ENCODE measurements around the gene FLNC. TPM values are rescaled to one million over a fixed set of nuclear protein-coding genes. Genes with fewer than 3 reads are reported as not detected.

FLNC gene
- total and polyA plus RNA-seq, 2 experiments from 2014 or later, result 46.6 to 60.7 TPM

DNA sequence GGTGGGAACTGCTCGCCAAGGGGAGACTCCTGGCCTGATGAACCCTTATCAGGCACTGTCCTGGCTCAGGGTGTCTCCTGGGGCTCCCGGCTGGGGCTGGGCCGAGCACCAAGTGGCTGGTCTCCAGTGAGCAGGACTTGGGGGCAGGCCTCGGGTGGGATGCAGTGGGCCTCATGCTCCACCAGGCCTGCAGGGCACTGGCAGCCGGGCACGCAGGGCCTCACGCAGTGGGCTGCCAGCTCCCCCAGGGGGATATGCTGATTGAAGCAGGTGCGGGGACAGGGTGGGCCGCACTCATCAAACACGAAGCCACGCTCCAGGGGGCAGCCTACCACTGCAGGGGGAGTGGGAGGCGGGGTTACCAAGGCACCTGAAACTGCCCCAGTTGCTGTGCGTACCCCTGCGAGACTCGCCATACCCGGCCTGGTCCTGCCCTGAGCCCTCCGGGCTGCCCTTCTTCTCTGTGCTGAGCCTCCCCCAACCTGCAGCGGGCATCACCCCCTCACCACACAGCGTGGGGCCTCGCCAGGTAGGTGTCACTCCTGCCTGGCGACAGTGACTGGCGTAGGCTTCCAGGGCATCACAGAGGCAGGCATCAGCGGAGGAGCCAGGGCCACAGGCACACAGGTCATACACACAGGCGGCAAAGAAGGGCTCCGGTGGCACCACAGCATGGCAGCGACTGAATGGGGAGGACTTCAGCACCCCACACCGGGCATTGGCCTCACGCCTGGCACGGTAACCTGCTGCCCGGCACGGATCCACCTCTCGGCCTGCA, 47.0 kb downstream of the FLNC start:
- no peaks in the 10 kb centered on the region for H4K20me1 ChIP-seq (ENCODE audit: insufficient read depth, poor library complexity, severe bottlenecking)
- WGBS (ENCODE audit: low lambda C conversion rate, missing lambda C conversion rate), result 94% methylated on average over 29 of the region's 32 CpGs
- no peaks in the 10 kb centered on the region for H3K9me3 ChIP-seq (ENCODE audit: low read depth)
- H3K9me2 ChIP-seq (replicated peaks; ENCODE audit: insufficient read depth), result no peaks in the 10 kb centered on the region
- no peaks in the 10 kb centered on the region for H3K4me1 ChIP-seq (ENCODE audit: insufficient read depth)
- no peak overlapping the region for H3K4me2 ChIP-seq
- no peak overlapping the region for H3K4me3 ChIP-seq
- no peaks in the 10 kb centered on the region for H3K79me2 ChIP-seq
- TF ChIP-seq, protein P1, sequence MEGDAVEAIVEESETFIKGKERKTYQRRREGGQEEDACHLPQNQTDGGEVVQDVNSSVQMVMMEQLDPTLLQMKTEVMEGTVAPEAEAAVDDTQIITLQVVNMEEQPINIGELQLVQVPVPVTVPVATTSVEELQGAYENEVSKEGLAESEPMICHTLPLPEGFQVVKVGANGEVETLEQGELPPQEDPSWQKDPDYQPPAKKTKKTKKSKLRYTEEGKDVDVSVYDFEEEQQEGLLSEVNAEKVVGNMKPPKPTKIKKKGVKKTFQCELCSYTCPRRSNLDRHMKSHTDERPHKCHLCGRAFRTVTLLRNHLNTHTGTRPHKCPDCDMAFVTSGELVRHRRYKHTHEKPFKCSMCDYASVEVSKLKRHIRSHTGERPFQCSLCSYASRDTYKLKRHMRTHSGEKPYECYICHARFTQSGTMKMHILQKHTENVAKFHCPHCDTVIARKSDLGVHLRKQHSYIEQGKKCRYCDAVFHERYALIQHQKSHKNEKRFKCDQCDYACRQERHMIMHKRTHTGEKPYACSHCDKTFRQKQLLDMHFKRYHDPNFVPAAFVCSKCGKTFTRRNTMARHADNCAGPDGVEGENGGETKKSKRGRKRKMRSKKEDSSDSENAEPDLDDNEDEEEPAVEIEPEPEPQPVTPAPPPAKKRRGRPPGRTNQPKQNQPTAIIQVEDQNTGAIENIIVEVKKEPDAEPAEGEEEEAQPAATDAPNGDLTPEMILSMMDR (IDR thresholded peaks at IDR 0.05; ENCODE audit: poor library complexity), result no peak
- no peak for TF ChIP-seq EZH2 (IDR thresholded peaks at IDR 0.05; ENCODE audit: borderline replicate concordance)
- TF ChIP-seq EZH2phosphoT487 (IDR thresholded peaks at IDR 0.05; ENCODE audit: low read depth, severe bottlenecking, unreplicated experiment), result no peak
- H3K36me3 ChIP-seq (replicated peaks; ENCODE audit: insufficient read depth, low read depth), result no peaks in the 10 kb centered on the region
- H3K27ac ChIP-seq, result no peak overlapping the region
- H2AFZ ChIP-seq, result no peak overlapping the region
- H3K27me3 ChIP-seq, result no peaks in the 10 kb centered on the region
- DNase-seq (ENCODE audit: low spot score), result no peak

DNA sequence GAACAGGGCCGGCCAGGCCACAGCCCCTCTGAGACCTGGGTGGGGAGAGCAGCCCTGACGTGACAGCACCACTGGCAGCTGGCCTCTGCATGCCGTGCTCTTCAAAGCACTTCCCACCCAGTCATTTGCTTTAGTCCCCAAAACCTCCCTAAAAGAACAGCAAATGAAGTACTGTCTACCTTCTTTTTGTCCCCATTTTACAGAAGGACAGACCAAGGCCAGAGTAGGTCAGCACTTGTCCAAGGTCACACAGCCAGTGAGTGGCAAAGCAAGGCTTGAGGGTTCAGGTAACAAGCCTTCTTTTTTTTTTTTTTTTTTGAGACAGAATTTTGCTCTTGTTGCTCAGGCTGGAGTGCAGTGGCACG, 47.5 kb downstream of the FLNC start:
- Histone ChIP-seq H3K27ac (no peak overlapping the region), H2AFZ (no peak overlapping the region), H4K20me1 (ENCODE audit: insufficient read depth, poor library complexity, severe bottlenecking) (no peaks in the 10 kb centered on the region), H3K9me3 (ENCODE audit: low read depth) (no peaks in the 10 kb centered on the region), H3K4me2 (no peak overlapping the region), H3K79me2 (no peaks in the 10 kb centered on the region), H3K9me2 (replicated peaks; ENCODE audit: insufficient read depth) (no peaks in the 10 kb centered on the region), H3K4me3 (no peak overlapping the region), H3K4me1 (ENCODE audit: insufficient read depth) (no peaks in the 10 kb centered on the region), H3K27me3 (no peaks in the 10 kb centered on the region), H3K36me3 (replicated peaks; ENCODE audit: insufficient read depth, low read depth) (no peaks in the 10 kb centered on the region)
- TF ChIP-seq, protein P1 (IDR thresholded peaks at IDR 0.05; ENCODE audit: poor library complexity), result no peak
- no peak for TF ChIP-seq EZH2 (IDR thresholded peaks at IDR 0.05; ENCODE audit: borderline replicate concordance)
- no peak for TF ChIP-seq EZH2phosphoT487 (IDR thresholded peaks at IDR 0.05; ENCODE audit: low read depth, severe bottlenecking, unreplicated experiment)
- 95% methylated on average over 4 of the region's 4 CpGs for WGBS (ENCODE audit: low lambda C conversion rate, missing lambda C conversion rate)
- DNase-seq (ENCODE audit: low spot score), result no peak

DNA sequence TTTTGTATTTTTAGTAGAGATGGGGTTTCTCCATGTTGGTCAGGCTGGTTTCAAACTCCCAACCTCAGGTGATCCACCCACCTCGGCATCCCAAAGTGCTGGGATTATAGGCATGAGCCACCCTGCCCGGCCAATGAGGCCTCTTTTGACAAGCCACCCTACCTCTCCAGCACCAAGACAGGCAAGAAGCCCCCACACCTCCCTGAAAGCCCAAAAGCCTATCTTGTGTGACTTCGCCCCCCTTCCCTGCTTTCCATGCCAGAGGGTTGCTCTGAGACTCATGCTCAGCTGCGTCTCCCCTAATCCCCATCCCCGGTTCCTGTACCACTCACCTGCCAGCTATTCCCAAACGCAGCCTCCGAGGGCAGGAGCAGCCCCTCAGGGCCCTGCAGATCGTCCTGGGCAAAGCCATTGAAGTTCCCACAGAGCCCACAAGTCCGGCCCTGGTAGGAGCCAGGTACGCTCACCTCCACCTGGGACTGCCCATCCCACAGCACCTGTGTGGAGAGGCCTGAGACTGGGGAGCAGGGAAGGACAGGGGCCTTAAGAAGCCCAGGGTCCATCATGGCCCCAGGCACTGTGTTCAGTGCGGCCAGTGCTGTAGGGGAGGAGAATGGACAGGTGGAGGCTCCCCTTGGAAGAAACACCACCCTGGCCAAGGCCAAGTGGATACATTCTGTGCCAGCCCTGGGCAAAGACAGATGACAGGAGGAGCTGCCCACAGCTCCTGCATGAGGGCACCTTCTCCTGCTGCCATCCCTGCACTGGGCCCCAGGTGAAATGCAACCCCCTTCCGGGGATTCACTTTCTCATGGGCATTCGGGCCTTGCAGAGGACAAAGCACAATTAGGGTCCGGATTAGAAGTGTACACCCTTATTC, 48.3 kb downstream of the FLNC start:
- Histone ChIP-seq H2AFZ (no peak overlapping the region), H3K9me3 (ENCODE audit: low read depth) (no peaks in the 10 kb centered on the region), H3K4me3 (no peak overlapping the region), H4K20me1 (ENCODE audit: insufficient read depth, poor library complexity, severe bottlenecking) (no peaks in the 10 kb centered on the region), H3K4me1 (ENCODE audit: insufficient read depth) (no peaks in the 10 kb centered on the region), H3K27me3 (no peaks in the 10 kb centered on the region), H3K27ac (no peak overlapping the region), H3K9me2 (replicated peaks; ENCODE audit: insufficient read depth) (no peaks in the 10 kb centered on the region), H3K4me2 (no peak overlapping the region), H3K36me3 (replicated peaks; ENCODE audit: insufficient read depth, low read depth) (no peaks in the 10 kb centered on the region), H3K79me2 (no peaks in the 10 kb centered on the region)
- 90% methylated on average over 14 of the region's 14 CpGs for WGBS (ENCODE audit: low lambda C conversion rate, missing lambda C conversion rate)
- DNase-seq (ENCODE audit: low spot score), result no peak
- no peak for TF ChIP-seq EZH2 (IDR thresholded peaks at IDR 0.05; ENCODE audit: borderline replicate concordance)
- no peak for TF ChIP-seq EZH2phosphoT487 (IDR thresholded peaks at IDR 0.05; ENCODE audit: low read depth, severe bottlenecking, unreplicated experiment)
- TF ChIP-seq, protein P1 (IDR thresholded peaks at IDR 0.05; ENCODE audit: poor library complexity), result no peak

Data from hepatocyte (in vitro differentiated cells).